Esophagus muscularis mucosa (tissue), 4 donors: ENCODE results near the gene LARGE1. TPM values are rescaled to one million over a fixed set of nuclear protein-coding genes. Genes with fewer than 3 reads are reported as not detected.

Source experiments
- DNase-seq: peaks from one replicate; pipeline ENCODE4 v3.0.0-alpha.2; 2017; ENCODE audit errors: extremely low spot score
- H3K27ac ChIP-seq, 4 donors: fragments of 200-600 bp; sonication (generic); replicated peaks in 1 of 4; 1 replicate in 3 of 4; 2 replicates in 1 of 4; pipeline ENCODE4 v1.5.1; 2016 to 2019; ENCODE audit warnings: mild to moderate bottlenecking in 1 of 4
- H3K27me3 ChIP-seq, 4 donors: fragments of 200-600 bp; sonication (generic); one replicate each; pipeline versions ENCODE4 v1.5.1 to v1.6.0; 2016 to 2019
- H3K36me3 ChIP-seq, 4 donors: fragments of 200-600 bp; sonication (generic); one replicate each; pipeline ENCODE4 v1.5.1; 2016 to 2019
- H3K4me1 ChIP-seq, 4 donors: fragments of 200-600 bp; sonication (generic); one replicate each; pipeline ENCODE4 v1.5.1; 2016 to 2019
- H3K4me3 ChIP-seq, 4 donors: fragments of 200-600 bp; sonication (generic); 1 replicate in 2 of 4; 2 replicates in 2 of 4; pipeline ENCODE4 v1.5.1; 2016 to 2019; ENCODE audit warnings: mild to moderate bottlenecking in 4 of 4, moderate library complexity in 1 of 4
- H3K9me3 ChIP-seq, 4 donors: fragments of 200-600 bp; sonication (generic); 1 replicate in 3 of 4; 2 replicates in 1 of 4; pipeline ENCODE4 v1.5.1; 2016 to 2019
- EP300 ChIP-seq: sonication (generic); formaldehyde crosslinking; IDR thresholded peaks from one replicate; pipeline ENCODE4 v1.6.1; 2017; ENCODE audit warnings: antibody characterized with exemption
- POLR2A ChIP-seq: fragments of 450-650 bp; IDR thresholded peaks from one replicate; pipeline ENCODE4 v1.6.1; 2017; ENCODE audit warnings: antibody characterized with exemption, moderate library complexity, mild to moderate bottlenecking, low read depth
- POLR2AphosphoS5 ChIP-seq, 2 donors: sonication (generic); formaldehyde crosslinking; IDR thresholded peaks; one replicate each; pipeline ENCODE4 v1.6.1; 2017; ENCODE audit warnings: antibody characterized with exemption in 2 of 2
- WGBS: methylation state at CpG from one replicate; pipeline ENCODE4 v1.1.5; 2018; 5-methylcytosine and 5-hydroxymethylcytosine counted together
- intact Hi-C: fragments of 100-400 bp; cut with DNase I; formaldehyde crosslinking; loops from one replicate; pipeline ENCODE4 v1.15.1; 2023
- total RNA-seq, 4 donors: library from RNA; depleted of rRNA; stranded (reverse); fragments of >200 nt; gene quantifications; one replicate each; pipeline versions ENCODE4 v1.1.0 to v1.2.1, GENCODE V29; 2016
- TF ChIP-seq, protein P1 (sequence below), 3 experiments: fragments of 200-600 bp in 2 of 3; fragments of 450-650 bp in 1 of 3; sonication (generic) in 2 of 3; IDR thresholded peaks; one replicate each; pipeline ENCODE4 v1.5.1; 2017 to 2019; ENCODE audit warnings: antibody characterized with exemption in 3 of 3, mild to moderate bottlenecking in 2 of 3, moderate library complexity in 1 of 3

The LARGE1 gene
- total RNA-seq, 4 donors from 2014 or later, result 29.9 to 48.4 (median 32.4) TPM

DNA sequence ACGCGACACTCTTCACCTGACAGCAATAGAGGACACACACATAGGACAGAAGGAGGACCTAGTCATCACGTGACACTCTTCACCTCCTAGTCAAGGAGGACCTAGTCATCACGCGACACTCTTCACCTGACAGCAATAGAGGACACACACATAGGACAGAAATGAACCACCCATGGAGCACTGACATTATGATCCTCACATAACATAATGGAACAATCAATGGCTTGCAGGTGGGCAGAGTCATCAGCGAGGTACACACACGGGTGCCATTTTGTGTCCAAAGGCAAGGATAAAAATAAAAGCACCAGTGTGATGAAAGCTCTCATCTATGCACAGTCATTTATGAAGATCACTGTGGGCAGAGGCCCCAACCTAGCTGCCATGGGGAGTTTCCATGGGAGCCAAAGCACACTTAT is 354.7 kb downstream of the LARGE1 start:
- TF ChIP-seq POLR2A (no peak), EP300 (no peak), POLR2AphosphoS5 (IDR thresholded peaks at IDR 0.05) (no peak)
- TF ChIP-seq, protein P1, sequence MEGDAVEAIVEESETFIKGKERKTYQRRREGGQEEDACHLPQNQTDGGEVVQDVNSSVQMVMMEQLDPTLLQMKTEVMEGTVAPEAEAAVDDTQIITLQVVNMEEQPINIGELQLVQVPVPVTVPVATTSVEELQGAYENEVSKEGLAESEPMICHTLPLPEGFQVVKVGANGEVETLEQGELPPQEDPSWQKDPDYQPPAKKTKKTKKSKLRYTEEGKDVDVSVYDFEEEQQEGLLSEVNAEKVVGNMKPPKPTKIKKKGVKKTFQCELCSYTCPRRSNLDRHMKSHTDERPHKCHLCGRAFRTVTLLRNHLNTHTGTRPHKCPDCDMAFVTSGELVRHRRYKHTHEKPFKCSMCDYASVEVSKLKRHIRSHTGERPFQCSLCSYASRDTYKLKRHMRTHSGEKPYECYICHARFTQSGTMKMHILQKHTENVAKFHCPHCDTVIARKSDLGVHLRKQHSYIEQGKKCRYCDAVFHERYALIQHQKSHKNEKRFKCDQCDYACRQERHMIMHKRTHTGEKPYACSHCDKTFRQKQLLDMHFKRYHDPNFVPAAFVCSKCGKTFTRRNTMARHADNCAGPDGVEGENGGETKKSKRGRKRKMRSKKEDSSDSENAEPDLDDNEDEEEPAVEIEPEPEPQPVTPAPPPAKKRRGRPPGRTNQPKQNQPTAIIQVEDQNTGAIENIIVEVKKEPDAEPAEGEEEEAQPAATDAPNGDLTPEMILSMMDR (IDR thresholded peaks at IDR 0.05), result no peak
- no peak overlapping the region for H3K27ac ChIP-seq
- H3K4me1 ChIP-seq, result peaks cover 12 to 23% (median 16%) of the 10 kb centered on the region in 4 donors
- no peaks in the 10 kb centered on the region for H3K9me3 ChIP-seq
- H3K27me3 ChIP-seq, result no peaks in the 10 kb centered on the region
- DNase-seq, result no peak
- WGBS, result 89% methylated on average over 7 of the region's 7 CpGs
- H3K36me3 ChIP-seq, result peaks cover 0 to 6% (median 0%) of the 10 kb centered on the region in 4 donors
- intact Hi-C loops, result no loop called here
- H3K4me3 ChIP-seq, result no peak overlapping the region

DNA sequence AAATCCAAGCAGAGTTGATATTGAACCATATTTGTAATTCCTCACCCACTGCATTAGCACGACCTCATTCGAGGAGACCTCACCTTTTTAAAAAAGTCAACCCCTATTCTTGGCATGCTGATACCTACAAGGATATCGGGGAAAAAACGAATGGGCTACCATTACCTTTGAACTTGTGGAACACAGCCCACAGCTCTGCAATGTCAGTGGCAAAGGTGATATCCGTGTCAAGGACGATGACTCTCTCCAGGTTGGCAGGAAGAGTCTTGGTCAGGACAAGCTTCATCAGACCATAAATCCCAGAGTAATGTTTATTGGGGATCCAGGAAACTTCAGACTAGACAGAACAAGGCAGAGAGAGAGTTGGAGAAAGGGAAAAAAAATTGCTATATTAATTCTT is 355.6 kb downstream of the LARGE1 start:
- TF ChIP-seq, protein P1 (IDR thresholded peaks at IDR 0.05), result no peak
- TF ChIP-seq EP300, result no peak
- TF ChIP-seq POLR2A, result no peak
- no peak for TF ChIP-seq POLR2AphosphoS5 (IDR thresholded peaks at IDR 0.05)
- H3K4me3 ChIP-seq, result no peak overlapping the region
- 85% methylated on average over 6 of the region's 6 CpGs for WGBS
- no peaks in the 10 kb centered on the region for H3K27me3 ChIP-seq
- H3K9me3 ChIP-seq, result no peaks in the 10 kb centered on the region
- intact Hi-C loops, result no loop called here
- no peak for DNase-seq
- no peak overlapping the region for H3K27ac ChIP-seq
- H3K4me1 ChIP-seq, result peaks cover 12 to 21% (median 16%) of the 10 kb centered on the region in 4 donors
- H3K36me3 ChIP-seq, result peaks cover 0 to 6% (median 0%) of the 10 kb centered on the region in 4 donors

DNA sequence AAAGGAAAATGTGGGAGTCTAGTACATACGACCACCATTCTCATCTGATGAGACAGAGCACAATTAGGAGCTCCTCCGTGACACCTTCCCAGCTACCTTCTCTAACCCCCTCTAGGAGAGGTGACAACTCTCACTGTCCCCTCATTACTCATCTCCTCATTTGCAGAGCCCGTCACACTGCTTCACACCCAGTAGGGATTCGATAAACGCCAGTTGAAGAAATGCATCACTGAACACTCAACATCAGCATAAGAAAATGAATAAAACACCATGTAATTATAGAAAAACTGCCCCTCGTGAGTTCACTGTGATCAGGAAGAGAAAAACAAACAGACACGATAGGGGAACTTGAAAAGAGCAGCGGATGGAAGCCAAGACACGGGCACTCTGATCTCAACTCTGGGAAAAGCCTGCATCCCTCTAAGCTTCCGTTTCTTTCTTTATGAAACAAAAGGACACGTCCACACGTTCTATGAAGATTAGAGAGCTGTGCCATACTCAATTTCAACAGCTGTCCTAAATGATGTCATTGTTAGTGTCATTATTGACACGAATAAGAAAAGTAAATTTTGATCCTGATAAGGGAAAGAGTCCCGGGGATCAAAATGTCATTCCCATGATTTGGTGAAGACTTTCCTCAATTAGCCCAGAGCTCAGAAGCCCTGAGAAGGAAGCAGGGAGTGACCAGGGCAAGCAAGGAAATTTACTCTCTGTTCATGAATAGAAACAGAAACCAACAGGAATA is 356.9 kb downstream of the LARGE1 start:
- Histone ChIP-seq H3K4me1 (peaks cover 0 to 21% (median 5%) of the 10 kb centered on the region in 4 donors), H3K27ac (no peak overlapping the region), H3K9me3 (no peaks in the 10 kb centered on the region), H3K36me3 (peaks cover 0 to 6% (median 0%) of the 10 kb centered on the region in 4 donors), H3K27me3 (no peaks in the 10 kb centered on the region), H3K4me3 (no peak overlapping the region)
- no peak for DNase-seq
- 83% methylated on average over 14 of the region's 14 CpGs for WGBS
- intact Hi-C loops, result no loop called here
- TF ChIP-seq POLR2A (no peak), EP300 (no peak), POLR2AphosphoS5 (IDR thresholded peaks at IDR 0.05) (no peak)
- TF ChIP-seq, protein P1 (IDR thresholded peaks at IDR 0.05), result no peak

DNA sequence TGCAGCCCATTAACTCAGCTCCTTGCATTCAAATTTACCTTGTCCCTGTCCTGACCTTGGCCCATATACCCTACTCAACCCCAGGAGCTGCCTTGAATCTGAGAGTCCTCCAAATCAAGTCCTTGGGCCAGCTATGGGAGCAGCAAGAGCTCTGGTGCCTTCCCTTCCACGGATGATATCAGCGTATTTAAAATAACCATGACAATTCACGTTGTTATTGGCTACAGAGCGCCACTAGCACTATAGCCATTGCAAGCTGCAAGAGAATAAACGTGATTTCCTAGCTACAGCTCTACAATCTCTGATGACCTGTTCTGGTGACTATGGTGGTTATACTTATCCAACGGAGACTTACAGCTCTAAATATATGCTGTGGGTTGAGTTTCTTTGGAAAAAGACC is 357.8 kb downstream of the LARGE1 start:
- no peak overlapping the region for H3K4me3 ChIP-seq
- H3K36me3 ChIP-seq, result peaks cover 0 to 6% (median 0%) of the 10 kb centered on the region in 4 donors
- DNase-seq, result no peak
- no peaks in the 10 kb centered on the region for H3K9me3 ChIP-seq
- no peak overlapping the region for H3K27ac ChIP-seq
- TF ChIP-seq POLR2AphosphoS5 (IDR thresholded peaks at IDR 0.05) (no peak), POLR2A (no peak), EP300 (no peak)
- TF ChIP-seq, protein P1 (IDR thresholded peaks at IDR 0.05), result no peak
- WGBS, result 98% methylated on average over 6 of the region's 6 CpGs
- intact Hi-C loops, result no loop called here
- H3K4me1 ChIP-seq, result peaks cover 0 to 14% (median 0%) of the 10 kb centered on the region in 4 donors
- no peaks in the 10 kb centered on the region for H3K27me3 ChIP-seq
